Measurements from ENCODE around the gene TMEM120B.

The TMEM120B gene

GRCh38 chr12:121793838-121794533 is 81.4 kb downstream of the TMEM120B start:
- DNase-seq: peak; percentile 80

GRCh38 chr12:121794534-121795033 is 82.0 kb downstream of the TMEM120B start:
- no peak for DNase-seq

- peak; percentile 61 for DNase-seq
Measured at GRCh38 chr12:121795034-121795968, 82.7 kb downstream of the TMEM120B start.

GRCh38 chr12:121796855-121797751 is 84.6 kb downstream of the TMEM120B start:
- peak; percentile 30 for DNase-seq

GRCh38 chr12:121797937-121798786 is 85.6 kb downstream of the TMEM120B start:
- DNase-seq: peak; percentile 74

- no peak for DNase-seq
Measured at GRCh38 chr12:121798787-121799155, 86.2 kb downstream of the TMEM120B start.

- DNase-seq: peak; percentile 37
Measured at GRCh38 chr12:121799156-121799841, 86.7 kb downstream of the TMEM120B start.

GRCh38 chr12:121799842-121800693 is 87.5 kb downstream of the TMEM120B start:
- DNase-seq: peak; percentile 53

GRCh38 chr12:121800694-121801594 is 88.4 kb downstream of the TMEM120B start:
- DNase-seq: peak; percentile 42

- DNase-seq: no peak
Measured at GRCh38 chr12:121801595-121802484, 89.3 kb downstream of the TMEM120B start.

GRCh38 chr12:121802485-121802842 is 89.9 kb downstream of the TMEM120B start:
- DNase-seq: no peak

- DNase-seq: peak; percentile 94
Measured at GRCh38 chr12:121802843-121803698, 90.5 kb downstream of the TMEM120B start.

- no peak for DNase-seq
Measured at GRCh38 chr12:121803861-121804416, 91.4 kb downstream of the TMEM120B start, which contains the start of gene SETD1B. Gene SETD1B (plus strand): TSS chr12:121804009. CDS start chr12:121804738, 729 bp downstream.

GRCh38 chr12:121804417-121805111 is 92.0 kb downstream of the TMEM120B start:
- DNase-seq: no peak

- no peak for DNase-seq
Measured at GRCh38 chr12:121805171-121806008, 92.8 kb downstream of the TMEM120B start.

All from NCI-H2107 (cell line).